ENCODE measurements around the gene ZWILCH. TPM values are rescaled to one million over a fixed set of nuclear protein-coding genes. Genes with fewer than 3 reads are reported as not detected.
"Not testable (repeated sequence)": the region's sequence is repeated elsewhere in the genome, so short reads cannot be mapped to it uniquely, and the experiment has no call there.

Gene ZWILCH
- total RNA-seq, 3 donors from 2014 or later (not counting 1 experiment from before 2014, with no cell fraction given), result 8.7 to 9.9 (median 9.7) TPM

GRCh38 chr15:66588537-66588936, 83.4 kb downstream of the ZWILCH start:
- intact Hi-C loops (cut with micrococcal nuclease), result no loop called here
- WGBS (ENCODE audit: insufficient coverage), result 85% methylated on average over 3 of the region's 5 CpGs
- no peaks in the 10 kb centered on the region for H3K9me3 ChIP-seq (ENCODE audit: control insufficient read depth, insufficient read depth, low read length)
- no peak for DNase-seq
- ATAC-seq, result no peak
- H3K4me3 ChIP-seq (ENCODE audit: low read length), result no peak overlapping the region
- Mint-ChIP-seq H3K4me3 (no peak overlapping the region), H3K27me3 (ENCODE audit: low read depth in 2 of 2) (peaks cover 0 to 10% of the 10 kb centered on the region in 2 donors), H3K27ac (no peak overlapping the region), H3K36me3 (no peaks in the 10 kb centered on the region), H3K9me3 (no peaks in the 10 kb centered on the region), H3K4me1 (no peaks in the 10 kb centered on the region)
- no peaks in the 10 kb centered on the region for H3K36me3 ChIP-seq (ENCODE audit: control insufficient read depth, insufficient read depth, low read length)
- H3K4me1 ChIP-seq (ENCODE audit: control insufficient read depth, insufficient read depth, low read length), result no peaks in the 10 kb centered on the region
- no peaks in the 10 kb centered on the region for H3K27me3 ChIP-seq (ENCODE audit: control insufficient read depth, insufficient read depth, low read length)
- H3K27ac ChIP-seq (ENCODE audit: low read length), result no peak overlapping the region
- TF ChIP-seq CTCF (IDR thresholded peaks at IDR 0.05), result no peak

- DNase-seq (no peak), ATAC-seq (no peak)
- Mint-ChIP-seq H3K9me3 (no peaks in the 10 kb centered on the region), H3K4me1 (no peaks in the 10 kb centered on the region), H3K27me3 (ENCODE audit: low read depth in 2 of 2) (peaks cover 0 to 10% of the 10 kb centered on the region in 2 donors), H3K4me3 (no peak overlapping the region), H3K36me3 (no peaks in the 10 kb centered on the region), H3K27ac (no peak overlapping the region)
- intact Hi-C loops (cut with micrococcal nuclease), result no loop called here
- H3K9me3 ChIP-seq (ENCODE audit: control insufficient read depth, insufficient read depth, low read length), result no peaks in the 10 kb centered on the region
- H3K4me3 ChIP-seq (ENCODE audit: low read length), result no peak overlapping the region
- H3K36me3 ChIP-seq (ENCODE audit: control insufficient read depth, insufficient read depth, low read length), result no peaks in the 10 kb centered on the region
- no peak overlapping the region for H3K27ac ChIP-seq (ENCODE audit: low read length)
- H3K27me3 ChIP-seq (ENCODE audit: control insufficient read depth, insufficient read depth, low read length), result no peaks in the 10 kb centered on the region
- no peak for TF ChIP-seq CTCF (IDR thresholded peaks at IDR 0.05)
- WGBS (ENCODE audit: insufficient coverage), result 85% methylated on average over 7 of the region's 8 CpGs
- H3K4me1 ChIP-seq (ENCODE audit: control insufficient read depth, insufficient read depth, low read length), result no peaks in the 10 kb centered on the region
Measured at GRCh38 chr15:66588971-66589370, 83.8 kb downstream of the ZWILCH start.

GRCh38 chr15:66589429-66589828, 84.3 kb downstream of the ZWILCH start:
- H3K36me3 ChIP-seq (ENCODE audit: control insufficient read depth, insufficient read depth, low read length); DNase-seq; H3K4me3 Mint-ChIP-seq; H3K9me3 Mint-ChIP-seq; H3K27ac ChIP-seq (ENCODE audit: low read length); H3K27ac Mint-ChIP-seq; H3K27me3 Mint-ChIP-seq (ENCODE audit: low read depth in 2 of 2); H3K27me3 ChIP-seq (ENCODE audit: control insufficient read depth, insufficient read depth, low read length); ATAC-seq; H3K4me1 ChIP-seq (ENCODE audit: control insufficient read depth, insufficient read depth, low read length); H3K9me3 ChIP-seq (ENCODE audit: control insufficient read depth, insufficient read depth, low read length); H3K4me1 Mint-ChIP-seq; H3K4me3 ChIP-seq (ENCODE audit: low read length); H3K36me3 Mint-ChIP-seq; intact Hi-C loops (cut with micrococcal nuclease): not testable (repeated sequence)
- 85% methylated on average over 6 of the region's 6 CpGs for WGBS (ENCODE audit: insufficient coverage)

GRCh38 chr15:66590435-66590834, 85.3 kb downstream of the ZWILCH start:
- DNase-seq (no peak), ATAC-seq (no peak)
- Mint-ChIP-seq H3K36me3 (no peaks in the 10 kb centered on the region), H3K9me3 (no peaks in the 10 kb centered on the region), H3K4me3 (no peak overlapping the region), H3K27ac (no peak overlapping the region), H3K4me1 (no peaks in the 10 kb centered on the region), H3K27me3 (ENCODE audit: low read depth in 2 of 2) (peaks cover 0 to 10% of the 10 kb centered on the region in 2 donors)
- Histone ChIP-seq H3K27me3 (ENCODE audit: control insufficient read depth, insufficient read depth, low read length) (no peaks in the 10 kb centered on the region), H3K4me1 (ENCODE audit: control insufficient read depth, insufficient read depth, low read length) (no peaks in the 10 kb centered on the region), H3K27ac (ENCODE audit: low read length) (no peak overlapping the region), H3K9me3 (ENCODE audit: control insufficient read depth, insufficient read depth, low read length) (no peaks in the 10 kb centered on the region), H3K36me3 (ENCODE audit: control insufficient read depth, insufficient read depth, low read length) (no peaks in the 10 kb centered on the region), H3K4me3 (ENCODE audit: low read length) (no peak overlapping the region)
- WGBS (ENCODE audit: insufficient coverage), result 78% methylated on average over 2 of the region's 2 CpGs
- no peak for TF ChIP-seq CTCF (IDR thresholded peaks at IDR 0.05)
- intact Hi-C loops (cut with micrococcal nuclease), result no loop called here
